Stimulated activated effector memory CD8-positive, alpha-beta T cell treated with anti-CD3 and anti-CD28 coated beads, Interleukin-12 subunit alpha, Interleukin-12 subunit beta, amount 100 ng/mL, for 72 hours (primary cell): Measurements from ENCODE around the gene APCDD1.

ENCODE experiments used
- ATAC-seq: fragments of 150-1000 bp; cut with Tn5 transposase; 2 replicates; pipeline ENCODE4 v1.10.0; 2021
- DNase-seq, 2 donors: peaks; one replicate each; pipeline ENCODE4 v3.0.0; 2021 to 2022; ENCODE audit warnings: low spot score in 2 of 2
- H3K27ac Mint-ChIP-seq: one replicate; pipeline ENCODE4 v1.8.0; 2022; ENCODE audit warnings: mild to moderate bottlenecking, mixed read lengths
- H3K36me3 Mint-ChIP-seq: one replicate; pipeline ENCODE4 v1.8.0; 2022; ENCODE audit warnings: mild to moderate bottlenecking, mixed read lengths
- H3K4me1 Mint-ChIP-seq: one replicate; pipeline ENCODE4 v1.8.0; 2022; ENCODE audit warnings: mixed read lengths
- H3K4me3 Mint-ChIP-seq: one replicate; pipeline ENCODE4 v1.8.0; 2022; ENCODE audit warnings: mild to moderate bottlenecking, mixed read lengths
- H3K9me3 Mint-ChIP-seq: one replicate; pipeline ENCODE4 v1.8.0; 2022; ENCODE audit warnings: mixed read lengths

Gene APCDD1

DNA sequence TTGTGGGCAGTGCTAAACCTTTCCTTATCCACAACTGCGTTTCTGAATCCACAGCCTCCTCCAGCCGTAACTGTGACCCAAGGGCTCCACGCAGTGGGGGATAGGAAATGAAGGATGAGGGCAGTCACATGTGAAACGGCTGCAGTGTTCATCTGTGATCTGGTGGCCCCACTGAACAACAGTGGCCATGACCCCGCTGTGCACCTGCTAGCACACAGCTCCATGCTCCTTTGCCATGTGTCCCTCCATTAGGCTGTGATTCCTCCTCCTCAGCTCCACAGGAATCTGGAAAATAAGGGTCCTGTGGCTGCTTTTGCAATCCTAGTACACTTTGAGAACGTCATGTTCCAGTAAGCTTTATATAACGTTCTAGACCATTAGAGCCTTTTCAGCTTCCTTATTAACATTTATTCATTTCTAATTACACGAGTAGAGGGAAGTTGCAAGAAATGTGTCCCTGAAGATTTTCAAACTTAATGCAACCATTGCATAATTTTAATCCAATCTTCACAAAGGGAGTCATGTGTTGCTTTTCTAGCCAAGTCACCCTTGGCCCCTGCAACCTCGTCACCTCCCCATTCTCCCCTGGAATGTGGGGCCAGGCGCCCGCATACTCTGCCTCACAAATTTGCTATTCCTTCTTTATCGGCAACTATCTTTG is 64.3 kb downstream of the APCDD1 start:
- DNase-seq (no peak), ATAC-seq (no peak)
- H3K36me3 Mint-ChIP-seq, result no peaks in the 10 kb centered on the region
- H3K4me3 Mint-ChIP-seq, result no peak overlapping the region
- H3K4me1 Mint-ChIP-seq, result peaks cover 7% of the 10 kb centered on the region
- H3K27ac Mint-ChIP-seq, result peak overlapping the region; percentile 16
- H3K9me3 Mint-ChIP-seq, result peaks cover 3% of the 10 kb centered on the region

DNA sequence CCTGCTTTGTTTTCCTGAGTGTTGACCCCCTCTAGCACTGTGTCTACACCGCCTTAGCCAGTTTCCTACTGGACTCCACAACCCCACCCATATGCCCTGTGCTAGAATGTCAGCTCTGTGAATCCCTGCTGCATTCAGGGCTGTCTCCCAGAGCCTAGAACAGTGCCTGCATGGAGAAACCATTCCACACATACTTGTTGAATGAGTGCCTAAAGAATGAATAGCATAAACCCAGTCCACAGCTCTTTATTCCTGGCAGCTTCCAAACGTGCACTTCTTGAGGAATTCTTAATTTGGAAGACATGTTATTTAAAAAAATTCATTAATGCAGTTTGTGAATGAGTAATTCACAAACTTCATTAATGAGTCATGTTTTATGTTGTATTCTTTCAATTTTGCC is 64.9 kb downstream of the APCDD1 start:
- DNase-seq (no peak), ATAC-seq (no peak)
- peak overlapping the region; percentile 16 for H3K27ac Mint-ChIP-seq
- peaks cover 3% of the 10 kb centered on the region for H3K9me3 Mint-ChIP-seq
- peaks cover 8% of the 10 kb centered on the region for H3K4me1 Mint-ChIP-seq
- H3K36me3 Mint-ChIP-seq, result no peaks in the 10 kb centered on the region
- no peak overlapping the region for H3K4me3 Mint-ChIP-seq

DNA sequence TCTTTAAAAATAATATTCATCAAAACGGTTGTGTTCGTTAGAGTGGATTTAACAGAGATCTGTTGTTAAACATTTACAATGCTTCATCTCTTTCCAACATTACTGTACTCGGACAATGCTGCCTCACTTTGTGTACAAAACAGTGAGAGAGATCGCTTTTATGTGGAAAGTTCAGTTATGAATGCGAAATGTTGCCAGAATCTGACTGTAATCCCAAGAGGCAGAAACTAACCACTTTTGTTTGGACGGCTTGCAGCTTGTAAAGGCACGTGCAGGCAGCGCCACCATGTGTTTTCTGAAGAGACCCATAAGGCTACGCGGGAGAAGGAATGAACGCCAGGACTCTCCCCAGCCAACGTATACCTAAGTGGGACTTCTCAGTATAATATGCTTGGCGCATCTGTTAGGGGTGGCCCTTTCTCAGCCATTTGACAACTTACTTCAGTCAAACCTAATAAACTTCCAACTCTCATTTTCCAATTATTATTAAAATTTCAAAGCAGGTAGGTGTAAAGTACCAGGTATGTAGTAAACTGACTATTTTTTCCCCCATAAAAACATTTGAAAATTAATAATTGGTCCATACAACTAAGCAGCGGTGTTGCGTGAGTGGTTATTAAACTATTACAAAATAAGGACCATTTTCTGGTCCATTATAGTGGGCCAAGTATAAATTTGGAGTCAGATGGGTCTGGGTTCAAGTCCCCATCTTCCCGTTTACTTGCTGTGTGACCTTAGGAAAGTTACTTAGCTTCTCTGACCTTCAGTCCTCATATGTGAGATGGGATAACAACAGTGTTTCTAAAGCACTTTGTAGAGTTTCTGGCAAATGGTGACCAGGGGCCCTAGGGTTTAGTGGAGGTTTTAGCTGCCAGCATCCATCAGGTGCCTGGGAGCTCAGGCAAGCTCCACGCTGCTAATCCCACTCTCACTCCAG is 65.8 kb downstream of the APCDD1 start:
- Mint-ChIP-seq H3K4me3 (no peak overlapping the region), H3K4me1 (peaks cover 17% of the 10 kb centered on the region), H3K9me3 (peaks cover 3% of the 10 kb centered on the region), H3K27ac (no peak overlapping the region), H3K36me3 (no peaks in the 10 kb centered on the region)
- DNase-seq, result peak in 1 of 2 donors; percentile 62
- peak; percentile 73 for ATAC-seq

DNA sequence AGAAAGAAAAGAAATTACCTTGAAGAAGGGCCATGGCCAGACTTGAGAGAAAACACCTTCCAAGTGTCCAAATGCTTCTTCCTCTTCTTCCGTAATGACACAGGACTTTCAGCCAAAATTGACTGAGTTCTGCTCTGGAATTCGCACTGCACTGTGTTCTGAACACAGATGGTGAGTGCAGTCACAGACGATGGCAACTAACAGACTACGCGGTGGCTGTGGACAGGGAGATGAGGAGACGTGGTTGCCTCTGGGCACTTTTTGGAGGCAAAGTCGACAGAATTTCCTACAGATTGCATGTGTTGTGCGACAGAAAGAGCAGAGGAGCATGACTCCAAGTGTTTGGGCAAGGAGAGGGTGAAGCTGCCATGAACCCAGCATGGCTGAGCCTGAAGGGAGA is 67.1 kb downstream of the APCDD1 start:
- no peak for ATAC-seq
- no peaks in the 10 kb centered on the region for H3K36me3 Mint-ChIP-seq
- H3K4me3 Mint-ChIP-seq, result no peak overlapping the region
- no peak for DNase-seq
- H3K27ac Mint-ChIP-seq, result no peak overlapping the region
- peaks cover 19% of the 10 kb centered on the region for H3K4me1 Mint-ChIP-seq
- peaks cover 3% of the 10 kb centered on the region for H3K9me3 Mint-ChIP-seq

DNA sequence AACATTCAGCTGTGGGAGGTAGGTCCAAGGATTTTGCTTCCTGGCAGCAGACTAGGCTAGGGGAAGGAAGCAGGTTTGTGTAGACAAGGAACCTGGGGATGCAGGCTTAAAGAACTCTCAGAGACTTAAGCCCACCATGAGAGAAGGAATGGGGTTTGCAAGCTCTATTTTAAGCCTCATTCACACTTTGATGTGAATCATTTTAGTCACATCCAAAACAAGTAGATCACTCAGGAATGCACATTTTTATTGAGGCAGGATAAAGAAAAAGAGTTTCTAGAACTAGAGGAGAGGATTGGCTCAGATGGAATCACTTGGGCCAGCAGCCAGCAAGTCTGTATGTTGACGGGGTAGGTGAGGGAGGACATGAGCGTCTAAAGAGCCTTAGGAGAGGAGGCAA is 68.1 kb downstream of the APCDD1 start:
- ATAC-seq (no peak), DNase-seq (no peak)
- H3K27ac Mint-ChIP-seq, result no peak overlapping the region
- peaks cover 25% of the 10 kb centered on the region for H3K4me1 Mint-ChIP-seq
- H3K9me3 Mint-ChIP-seq, result no peaks in the 10 kb centered on the region
- H3K4me3 Mint-ChIP-seq, result no peak overlapping the region
- no peaks in the 10 kb centered on the region for H3K36me3 Mint-ChIP-seq

DNA sequence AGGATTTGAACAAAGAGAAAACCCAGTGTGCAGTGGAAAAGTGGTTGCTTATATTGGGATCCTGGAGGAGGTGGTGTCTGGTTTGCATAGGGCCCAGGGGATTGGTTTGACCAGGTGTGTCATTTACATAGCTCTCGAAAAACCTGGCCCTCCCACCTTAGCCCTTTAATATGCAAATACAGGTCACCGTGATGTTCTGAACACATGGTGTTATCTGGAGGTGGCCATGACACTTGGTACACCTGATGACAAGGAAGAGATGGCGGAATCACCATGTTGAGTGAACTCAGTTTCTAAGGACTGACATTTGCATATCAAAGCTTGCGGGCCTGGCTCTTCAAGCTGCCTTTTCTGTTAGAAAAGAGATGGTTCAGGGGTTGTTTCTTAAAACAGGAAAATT is 69.1 kb downstream of the APCDD1 start:
- Mint-ChIP-seq H3K27ac (no peak overlapping the region), H3K36me3 (no peaks in the 10 kb centered on the region), H3K9me3 (no peaks in the 10 kb centered on the region), H3K4me3 (no peak overlapping the region), H3K4me1 (peaks cover 34% of the 10 kb centered on the region)
- ATAC-seq (no peak), DNase-seq (no peak)

DNA sequence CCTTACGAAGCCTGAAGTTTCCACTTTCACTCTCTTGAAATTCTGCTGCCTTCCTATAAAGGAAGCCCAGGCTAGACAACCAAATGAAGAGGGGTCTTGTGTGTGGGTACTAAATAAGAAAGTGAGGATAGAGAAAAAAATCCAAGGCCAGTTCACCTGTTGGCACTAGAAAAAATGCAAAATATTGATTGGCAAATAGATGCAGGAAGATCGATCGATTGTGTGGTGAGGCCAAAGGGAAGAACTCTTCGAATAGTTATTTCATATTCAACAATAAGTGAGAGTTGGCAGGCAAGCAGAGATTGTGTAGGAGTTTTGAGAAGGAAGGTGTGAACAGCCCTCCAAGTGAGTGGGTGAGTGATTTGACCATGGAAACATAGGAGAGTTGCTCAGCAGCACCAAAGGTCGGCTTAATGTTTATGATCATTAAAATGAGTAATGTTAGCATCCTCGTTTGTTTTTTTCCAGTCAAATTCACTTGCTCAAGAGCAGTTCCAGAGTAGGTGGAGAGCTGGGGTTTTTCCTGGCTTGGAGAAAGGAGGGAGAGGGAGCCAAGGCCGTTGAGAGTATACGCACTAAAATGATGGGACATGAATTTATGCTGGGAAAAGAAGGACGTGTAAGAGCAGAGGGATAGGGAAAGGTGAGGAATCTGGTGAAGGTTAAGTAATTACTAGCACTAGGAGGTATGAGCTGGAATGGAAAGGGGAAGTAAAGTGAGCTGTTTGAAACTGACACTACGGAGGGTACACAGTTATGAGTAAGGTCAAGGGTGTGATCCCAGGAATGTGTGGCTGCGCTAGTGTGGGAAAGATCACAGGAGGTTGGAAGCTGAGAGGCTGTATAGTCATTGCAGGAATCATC is 70.3 kb downstream of the APCDD1 start:
- Mint-ChIP-seq H3K36me3 (no peaks in the 10 kb centered on the region), H3K4me3 (peak overlapping the region; percentile 86), H3K4me1 (peaks cover 33% of the 10 kb centered on the region), H3K27ac (peak overlapping the region; percentile 72), H3K9me3 (no peaks in the 10 kb centered on the region)
- ATAC-seq (no peak), DNase-seq (no peak)

DNA sequence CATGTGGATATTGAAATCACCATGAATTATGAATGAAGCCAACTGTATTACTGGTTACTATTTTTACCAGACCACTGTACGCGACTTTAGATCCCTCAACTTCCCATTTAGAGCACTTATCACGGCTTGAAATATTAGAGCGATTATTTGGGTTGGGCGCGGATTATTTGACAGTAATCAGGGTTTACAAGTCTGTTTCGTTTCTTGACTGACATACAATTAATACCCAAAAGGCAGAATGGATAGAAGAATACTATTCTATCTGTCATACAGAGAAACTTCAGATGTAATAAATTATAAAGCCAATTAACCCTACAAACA is 70.9 kb downstream of the APCDD1 start:
- Mint-ChIP-seq H3K4me3 (peak overlapping the region; percentile 86), H3K36me3 (peaks cover 3% of the 10 kb centered on the region), H3K27ac (peak overlapping the region; percentile 72), H3K9me3 (no peaks in the 10 kb centered on the region), H3K4me1 (peaks cover 39% of the 10 kb centered on the region)
- ATAC-seq (no peak), DNase-seq (no peak)

DNA sequence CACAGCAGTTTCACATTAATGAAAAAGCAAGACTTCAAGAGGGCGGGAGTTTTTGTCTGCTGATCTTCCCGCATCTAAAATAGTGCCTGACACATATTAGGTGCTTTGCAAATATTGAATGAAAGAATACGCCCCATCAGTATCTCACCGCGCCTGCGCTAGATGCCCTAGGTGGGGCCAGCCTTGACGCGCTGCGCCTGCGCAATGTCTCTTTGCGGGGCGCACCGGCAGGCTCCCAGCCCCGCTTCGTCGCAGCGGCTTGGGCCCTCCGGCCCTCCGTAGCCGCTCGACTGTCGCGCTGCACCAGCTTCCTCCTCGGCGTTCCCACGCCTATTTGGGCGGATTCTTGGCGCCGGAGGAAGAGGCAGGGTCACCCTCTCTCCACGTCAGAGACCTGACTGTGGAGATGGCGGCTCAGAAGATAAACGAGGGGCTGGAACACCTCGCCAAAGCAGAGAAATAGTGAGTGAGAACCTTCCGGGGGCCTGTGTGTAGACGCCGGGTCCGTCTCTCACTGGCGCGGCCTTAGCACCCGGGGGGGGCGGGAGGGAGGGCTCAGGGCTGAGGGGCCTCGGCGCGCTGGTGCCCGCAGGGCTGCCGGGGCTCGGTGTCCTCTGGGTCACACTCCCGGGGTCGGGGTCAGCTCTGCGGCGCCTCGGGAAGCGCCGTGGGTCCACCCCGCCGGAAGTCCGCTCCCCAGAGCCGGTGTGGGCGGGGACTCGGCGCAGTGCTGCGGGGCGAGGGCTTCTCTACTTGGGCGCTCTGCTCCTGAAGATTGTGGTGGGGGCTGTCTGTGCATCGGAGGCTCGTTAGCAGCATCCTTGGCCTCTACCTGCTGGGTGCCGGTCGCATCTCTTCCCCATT is 71.5 kb downstream of the APCDD1 start, which contains the start of gene NAPG:
TSS of gene NAPG (plus strand) at position 331 of the 864 bp plus-strand sequence. CDS start at position 407, 76 bp downstream.
- peak; percentile 93 for ATAC-seq
- peaks cover 45% of the 10 kb centered on the region for H3K4me1 Mint-ChIP-seq

DNA sequence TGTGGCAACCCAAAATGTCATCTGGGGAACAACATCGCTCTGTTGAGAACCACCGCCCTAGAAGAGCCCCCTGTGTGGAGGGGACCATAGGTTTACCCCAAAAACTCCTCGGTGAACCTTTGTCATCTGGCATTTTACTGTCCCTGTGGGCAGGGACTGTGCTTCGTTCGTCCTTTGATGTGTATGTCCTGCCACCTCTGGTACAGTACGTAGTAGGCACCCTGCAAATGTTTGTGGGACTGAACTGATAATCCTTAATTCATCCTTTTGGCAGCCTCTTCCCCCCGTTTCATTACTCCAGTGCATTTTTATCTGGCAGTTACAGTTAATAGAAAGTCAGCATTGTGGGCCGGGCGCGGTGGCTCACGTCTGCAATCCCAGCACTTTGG is 72.1 kb downstream of the APCDD1 start:
- no peak for ATAC-seq
- DNase-seq, result no peak
- Mint-ChIP-seq H3K27ac (peak overlapping the region; percentile 90), H3K4me3 (peak overlapping the region; percentile 86), H3K4me1 (peaks cover 46% of the 10 kb centered on the region), H3K9me3 (no peaks in the 10 kb centered on the region), H3K36me3 (peaks cover 13% of the 10 kb centered on the region)

More for the DNA sequence above, 71.5 kb downstream of the APCDD1 start, which contains the start of gene NAPG:
- Mint-ChIP-seq H3K9me3 (no peaks in the 10 kb centered on the region), H3K4me3 (peak within 1 kb of the TSS; percentile 86), H3K36me3 (peaks cover 9% of the 10 kb centered on the region), H3K27ac (peak within 1 kb of the TSS; percentile 90)
- DNase-seq, result peak; percentile 80 to 92

DNA sequence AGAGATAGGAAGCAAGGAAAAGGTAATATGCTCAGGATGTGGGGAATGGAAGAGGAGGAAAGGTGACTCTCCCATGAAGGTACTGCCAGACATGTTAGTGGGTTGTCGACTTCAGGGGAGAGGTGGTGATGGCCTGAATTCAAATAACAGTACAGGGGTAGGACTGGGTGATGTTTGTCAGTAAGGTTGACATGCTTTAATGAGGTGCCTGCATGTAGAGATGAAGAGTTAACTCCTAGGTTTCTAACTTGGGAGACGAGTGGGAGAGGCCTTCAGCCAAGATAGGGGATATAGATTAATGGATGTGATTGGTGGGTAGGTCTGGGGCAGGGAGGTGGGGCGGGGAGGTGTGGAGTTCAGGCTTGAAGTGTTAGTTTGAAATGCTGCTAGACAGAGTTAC is 74.0 kb downstream of the APCDD1 start:
- H3K27ac Mint-ChIP-seq, result peak overlapping the region; percentile 29
- peak overlapping the region; percentile 86 for H3K4me3 Mint-ChIP-seq
- H3K9me3 Mint-ChIP-seq, result no peaks in the 10 kb centered on the region
- DNase-seq (no peak), ATAC-seq (no peak)
- H3K4me1 Mint-ChIP-seq, result peaks cover 46% of the 10 kb centered on the region
- peaks cover 30% of the 10 kb centered on the region for H3K36me3 Mint-ChIP-seq

DNA sequence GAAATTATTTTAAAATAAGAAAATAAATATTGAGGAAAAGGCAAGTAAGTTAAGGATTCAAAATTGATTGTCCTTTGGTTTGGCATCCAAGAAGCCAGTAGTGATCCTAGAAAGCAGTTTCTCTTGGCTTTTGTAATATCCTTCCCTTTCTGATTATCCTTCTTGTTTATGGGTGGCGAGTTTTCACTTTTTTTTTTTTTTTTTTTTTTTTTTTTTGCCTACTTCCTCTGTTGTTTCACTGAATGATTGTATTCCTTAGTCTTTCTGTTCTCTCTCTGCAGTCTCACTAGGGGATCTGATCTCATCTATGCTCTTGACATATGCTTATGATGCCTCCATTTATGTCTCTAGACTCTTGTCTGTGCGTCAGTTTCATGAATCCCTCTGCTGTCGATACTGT is 75.6 kb downstream of the APCDD1 start:
- ATAC-seq (no peak), DNase-seq (no peak)
- Mint-ChIP-seq H3K4me1 (peaks cover 38% of the 10 kb centered on the region), H3K9me3 (no peaks in the 10 kb centered on the region), H3K4me3 (peak overlapping the region; percentile 59), H3K36me3 (peaks cover 43% of the 10 kb centered on the region), H3K27ac (peak overlapping the region; percentile 90)

DNA sequence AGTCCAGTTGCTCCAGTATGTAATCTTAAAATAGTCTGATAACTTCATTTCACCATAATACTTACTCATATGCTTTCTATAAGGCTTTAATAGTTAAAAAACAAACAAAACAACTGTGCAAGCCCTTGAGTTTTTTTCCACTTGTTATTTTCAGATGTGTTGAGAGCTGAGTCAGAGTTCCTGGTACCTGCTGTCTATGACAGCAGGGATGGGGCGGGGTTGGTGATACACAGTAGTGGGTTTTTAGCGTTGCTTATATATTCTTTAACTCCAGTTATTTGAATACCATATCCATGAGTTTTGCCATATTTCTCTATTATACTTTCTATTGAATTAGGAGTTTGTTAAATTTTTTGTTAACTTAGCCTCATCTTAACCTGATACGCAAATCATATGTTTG is 76.4 kb downstream of the APCDD1 start:
- Mint-ChIP-seq H3K4me3 (peak overlapping the region; percentile 59), H3K27ac (peak overlapping the region; percentile 90), H3K4me1 (peaks cover 34% of the 10 kb centered on the region), H3K9me3 (no peaks in the 10 kb centered on the region), H3K36me3 (peaks cover 43% of the 10 kb centered on the region)
- DNase-seq (no peak), ATAC-seq (peak; percentile 75)

DNA sequence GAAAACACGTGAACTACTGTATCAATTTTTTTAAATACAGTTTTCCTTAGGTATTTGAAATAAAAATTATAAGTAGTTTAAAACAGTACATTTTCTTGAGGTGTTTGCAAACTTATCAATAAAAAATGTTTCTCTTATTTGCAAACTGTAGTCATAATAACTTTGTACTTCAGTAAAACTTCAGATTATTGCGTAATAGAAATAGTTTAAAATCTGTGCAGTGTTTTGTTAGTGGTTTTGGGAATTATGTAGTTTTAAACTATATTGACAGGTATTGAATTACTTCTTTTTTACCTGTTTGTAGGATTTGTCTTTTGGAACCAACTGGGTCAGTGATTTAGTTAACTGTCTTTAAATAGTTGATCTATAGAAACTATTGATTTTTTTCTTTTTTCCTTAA is 78.7 kb downstream of the APCDD1 start:
- no peak for ATAC-seq
- no peak for DNase-seq
- Mint-ChIP-seq H3K36me3 (peaks cover 51% of the 10 kb centered on the region), H3K4me3 (no peak overlapping the region), H3K4me1 (peaks cover 38% of the 10 kb centered on the region), H3K9me3 (no peaks in the 10 kb centered on the region), H3K27ac (no peak overlapping the region)
